Measurements from ENCODE around the gene PDYN.

The PDYN gene

GRCh38 chr20:1995531-1996310, 1.9 kb upstream of the PDYN start:
- H3K4me1 ChIP-seq (ENCODE audit: control insufficient read depth in 1 of 2, insufficient read depth in 1 of 2, low read depth in 1 of 2, low read length in 1 of 2) = peaks cover 26 to 27% of the 10 kb centered on the region in 2 experiments
- no peaks in the 10 kb centered on the region for H3K36me3 ChIP-seq
- no peak for TF ChIP-seq CTCF (IDR thresholded peaks at IDR 0.05)
- no peak overlapping the region for H3K4me3 ChIP-seq (ENCODE audit: low read depth in 1 of 2, low read length in 1 of 2)
- no peak overlapping the region for H3K27ac ChIP-seq
- H3K27me3 ChIP-seq = peaks cover 68% of the 10 kb centered on the region
- no peaks in the 10 kb centered on the region for H3K9me3 ChIP-seq

- TF ChIP-seq CTCF (IDR thresholded peaks at IDR 0.05) = no peak
- no peaks in the 10 kb centered on the region for H3K36me3 ChIP-seq
- H3K27ac ChIP-seq = no peak overlapping the region
- H3K27me3 ChIP-seq = peaks cover 79% of the 10 kb centered on the region
- peaks cover 15 to 16% of the 10 kb centered on the region in 2 experiments for H3K4me1 ChIP-seq (ENCODE audit: control insufficient read depth in 1 of 2, insufficient read depth in 1 of 2, low read depth in 1 of 2, low read length in 1 of 2)
- no peak overlapping the region for H3K4me3 ChIP-seq (ENCODE audit: low read depth in 1 of 2, low read length in 1 of 2)
- no peaks in the 10 kb centered on the region for H3K9me3 ChIP-seq
Measured at GRCh38 chr20:1994627-1995026, 769 bp upstream of the PDYN start.

- no peak overlapping the region for H3K4me3 ChIP-seq (ENCODE audit: low read depth in 1 of 2, low read length in 1 of 2)
- peaks cover 99% of the 10 kb centered on the region for H3K27me3 ChIP-seq
- peaks cover 3% of the 10 kb centered on the region in 2 experiments for H3K4me1 ChIP-seq (ENCODE audit: control insufficient read depth in 1 of 2, insufficient read depth in 1 of 2, low read depth in 1 of 2, low read length in 1 of 2)
- no peaks in the 10 kb centered on the region for H3K9me3 ChIP-seq
- TF ChIP-seq CTCF (IDR thresholded peaks at IDR 0.05) = no peak
- H3K36me3 ChIP-seq = no peaks in the 10 kb centered on the region
- H3K27ac ChIP-seq = no peak overlapping the region
Measured at GRCh38 chr20:1992359-1993110, 1.3 kb downstream of the PDYN start.

GRCh38 chr20:1987826-1988225, 6.0 kb downstream of the PDYN start:
- no peak for TF ChIP-seq CTCF (IDR thresholded peaks at IDR 0.05)
- Histone ChIP-seq H3K4me1 (ENCODE audit: control insufficient read depth in 1 of 2, insufficient read depth in 1 of 2, low read depth in 1 of 2, low read length in 1 of 2) (peaks cover 20 to 23% of the 10 kb centered on the region in 2 experiments), H3K36me3 (no peaks in the 10 kb centered on the region), H3K9me3 (no peaks in the 10 kb centered on the region), H3K27me3 (peaks cover 85% of the 10 kb centered on the region), H3K27ac (no peak overlapping the region), H3K4me3 (ENCODE audit: low read depth in 1 of 2, low read length in 1 of 2) (no peak overlapping the region)

GRCh38 chr20:1983301-1983700, 10.6 kb downstream of the PDYN start:
- no peak for TF ChIP-seq CTCF (IDR thresholded peaks at IDR 0.05)
- Histone ChIP-seq H3K27me3 (peaks cover 75% of the 10 kb centered on the region), H3K4me3 (ENCODE audit: low read depth in 1 of 2, low read length in 1 of 2) (no peak overlapping the region), H3K9me3 (no peaks in the 10 kb centered on the region), H3K4me1 (ENCODE audit: control insufficient read depth in 1 of 2, insufficient read depth in 1 of 2, low read depth in 1 of 2, low read length in 1 of 2) (peaks cover 22 to 25% of the 10 kb centered on the region in 2 experiments), H3K36me3 (no peaks in the 10 kb centered on the region), H3K27ac (no peak overlapping the region)
